IPS-18c (cell line): ENCODE data around the gene ZNF683.
"Not testable (repeated sequence)": the region's sequence is repeated elsewhere in the genome, so short reads cannot be mapped to it uniquely, and the experiment has no call there.

Source experiments
- H3K4me3 ChIP-seq: 2 replicates; pipeline ENCODE4 v1.7.0; 2013; ENCODE audit warnings: low read depth, mild to moderate bottlenecking, low read length, moderate library complexity; ENCODE audit not compliant: insufficient read depth
- H3K9me3 ChIP-seq: one replicate; pipeline ENCODE4 v1.6.1; 2013; ENCODE audit warnings: mild to moderate bottlenecking, low read length, moderate library complexity; ENCODE audit not compliant: control insufficient read depth, insufficient read depth

The ZNF683 gene

DNA sequence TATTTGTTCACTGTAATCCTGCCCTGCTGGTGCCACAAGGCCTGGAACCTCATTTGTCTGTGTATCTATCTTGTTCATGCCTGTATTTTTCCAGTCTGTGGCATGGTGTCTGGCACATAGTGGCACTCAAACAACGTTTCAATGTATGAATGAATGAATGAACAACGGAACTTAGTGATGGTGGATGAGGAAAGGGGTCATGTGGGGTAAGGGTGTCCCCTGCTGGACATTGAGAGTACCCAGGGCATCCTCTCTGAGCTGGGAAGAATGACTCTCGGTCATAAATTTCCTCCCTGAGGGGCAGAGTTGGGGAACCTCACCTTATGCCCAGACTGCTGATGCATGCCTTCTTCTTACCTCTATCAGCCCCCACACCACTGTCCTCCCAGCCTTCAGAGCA is 18.9 kb upstream of the ZNF683 start:
- Histone ChIP-seq H3K4me3 (no peak overlapping the region), H3K9me3 (no peaks in the 10 kb centered on the region)

DNA sequence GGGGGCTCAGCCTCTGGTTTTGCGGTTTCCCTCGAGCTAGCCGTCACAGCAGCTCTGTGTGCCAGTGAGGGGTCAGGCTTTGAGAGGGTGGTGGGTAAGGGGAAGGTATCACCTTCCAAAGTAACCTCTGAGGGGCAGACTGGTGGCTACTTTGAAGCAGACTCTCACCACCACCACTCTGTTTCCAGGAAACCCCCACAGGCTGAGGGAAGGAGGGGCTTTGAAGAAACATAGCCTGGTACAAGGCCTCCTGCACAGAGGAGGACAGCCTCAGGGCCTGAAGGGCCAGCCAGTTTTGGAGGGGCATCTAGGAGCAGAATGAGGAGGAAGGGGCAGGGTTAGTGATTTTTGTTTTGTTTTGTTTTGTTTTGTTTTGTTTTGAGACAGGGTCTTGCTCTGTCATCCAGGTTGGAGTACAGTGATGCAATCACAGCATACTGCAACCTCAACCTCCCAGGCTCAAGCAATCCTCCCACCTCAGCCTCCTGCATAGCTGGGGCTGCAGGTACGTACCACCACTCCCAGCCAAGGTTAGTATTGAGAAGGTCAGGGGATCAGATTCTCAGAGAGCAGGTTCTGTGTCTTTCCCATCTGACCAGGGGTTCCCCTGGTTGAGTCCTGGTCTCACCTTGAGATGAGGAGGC is 17.2 kb upstream of the ZNF683 start:
- Histone ChIP-seq H3K9me3 (no peaks in the 10 kb centered on the region), H3K4me3 (no peak overlapping the region)

DNA sequence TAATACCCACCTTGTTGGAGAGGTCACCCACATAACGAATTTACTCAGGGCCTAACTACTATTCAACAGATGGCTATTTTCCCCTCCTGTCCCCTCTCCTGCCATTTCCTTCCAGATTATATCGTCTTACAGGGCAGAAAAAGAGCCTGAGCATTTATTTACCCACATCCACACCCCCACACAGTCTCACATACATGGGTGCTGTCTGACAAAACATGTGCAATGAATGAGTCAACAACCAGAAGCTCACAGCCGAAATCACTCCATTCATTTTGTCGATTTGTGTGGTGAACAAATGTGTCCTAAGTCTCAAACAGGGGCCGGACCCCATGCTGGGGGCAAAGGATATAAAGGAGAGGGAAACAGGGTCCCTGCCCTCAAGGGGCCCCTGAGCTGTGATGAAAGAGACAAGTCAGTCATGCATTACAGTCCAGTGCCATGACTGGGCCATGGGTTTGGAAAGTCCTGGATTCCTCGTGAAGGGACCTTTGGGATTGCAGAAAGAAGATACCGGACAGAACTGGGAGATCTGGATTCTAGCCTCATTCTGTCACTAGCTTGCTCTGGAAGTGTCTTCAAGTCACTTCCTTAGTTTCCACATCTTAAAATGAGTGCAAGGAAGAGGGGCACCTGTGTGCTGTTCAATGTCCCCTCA is 16.4 kb upstream of the ZNF683 start:
- Histone ChIP-seq H3K9me3 (no peaks in the 10 kb centered on the region), H3K4me3 (no peak overlapping the region)

DNA sequence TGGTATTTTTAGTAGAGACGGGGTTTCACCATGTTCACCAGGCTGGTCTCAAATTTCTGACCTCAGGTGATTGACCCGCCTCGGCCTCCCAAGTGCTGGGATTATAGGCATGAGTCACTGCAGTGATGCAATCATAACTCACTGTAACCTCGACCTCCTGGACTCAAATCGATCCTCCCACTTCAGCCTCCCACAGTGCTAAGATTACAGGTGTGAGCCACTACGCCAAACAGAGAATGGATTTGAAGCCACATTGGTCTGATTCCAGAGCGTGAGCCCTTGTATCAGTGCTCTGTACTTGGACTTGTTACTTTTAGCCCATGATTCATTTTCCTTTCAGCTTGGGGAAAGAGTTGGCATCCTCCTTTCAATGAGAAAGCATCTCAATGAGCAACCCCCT is 14.9 kb upstream of the ZNF683 start:
- H3K4me3 ChIP-seq, result no peak overlapping the region
- H3K9me3 ChIP-seq, result no peaks in the 10 kb centered on the region

DNA sequence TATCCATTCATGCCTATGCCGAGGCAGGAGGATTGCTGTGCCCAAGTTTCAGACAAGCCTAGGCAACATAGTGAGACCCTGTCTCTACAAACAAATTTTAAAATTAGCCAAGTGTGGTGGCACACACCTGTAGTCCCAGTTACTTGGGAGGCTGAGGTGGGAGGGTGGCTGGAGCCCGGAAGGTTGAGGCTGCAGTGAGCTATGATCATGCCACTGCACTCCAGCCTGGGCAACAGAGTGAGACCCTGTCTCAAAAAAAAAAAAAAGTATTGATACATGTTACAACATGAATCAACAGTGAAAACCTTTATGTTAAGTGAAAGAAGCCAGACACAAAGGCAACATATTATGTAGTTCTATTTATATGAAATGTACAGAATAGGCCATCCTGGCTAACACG is 12.5 kb upstream of the ZNF683 start:
- not testable (repeated sequence) for H3K4me3 ChIP-seq, H3K9me3 ChIP-seq

DNA sequence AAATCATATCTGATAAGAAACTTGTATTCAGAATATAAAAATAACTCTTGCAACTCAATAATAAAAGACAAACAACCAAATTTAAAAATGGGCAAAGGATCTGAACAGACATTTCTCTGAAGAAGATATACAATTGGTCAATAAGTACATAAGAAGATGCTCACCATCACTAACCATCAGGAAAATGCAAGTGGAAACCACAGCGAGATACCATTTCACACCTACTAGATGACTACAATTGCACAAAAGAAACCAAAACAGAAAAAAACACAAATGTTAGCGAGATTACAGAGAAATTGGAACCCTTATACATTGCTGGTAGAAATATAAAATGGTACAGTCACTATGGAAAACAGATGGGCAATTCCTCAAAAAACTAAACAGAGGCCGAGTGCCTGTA is 11.5 kb upstream of the ZNF683 start:
- H3K4me3 ChIP-seq, result no peak overlapping the region
- no peaks in the 10 kb centered on the region for H3K9me3 ChIP-seq

DNA sequence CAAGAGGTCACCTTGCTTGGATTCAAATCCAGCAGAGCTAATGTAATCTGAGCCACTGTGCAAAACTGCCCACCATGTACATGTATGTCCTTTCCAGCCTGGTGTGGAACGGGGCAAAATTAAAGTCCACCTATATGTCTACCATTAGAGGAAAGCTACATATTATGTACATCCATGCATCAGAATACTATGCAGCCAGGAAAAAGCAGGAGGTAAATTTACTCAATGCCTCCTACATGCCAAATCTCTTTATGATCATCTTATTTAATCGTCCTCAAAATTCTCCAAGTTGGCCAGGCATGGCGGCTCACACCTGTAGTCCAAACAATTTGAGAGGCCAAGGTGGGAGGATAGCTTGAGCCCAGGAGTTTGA is 6.3 kb upstream of the ZNF683 start:
- Histone ChIP-seq H3K4me3 (no peak overlapping the region), H3K9me3 (no peaks in the 10 kb centered on the region)

DNA sequence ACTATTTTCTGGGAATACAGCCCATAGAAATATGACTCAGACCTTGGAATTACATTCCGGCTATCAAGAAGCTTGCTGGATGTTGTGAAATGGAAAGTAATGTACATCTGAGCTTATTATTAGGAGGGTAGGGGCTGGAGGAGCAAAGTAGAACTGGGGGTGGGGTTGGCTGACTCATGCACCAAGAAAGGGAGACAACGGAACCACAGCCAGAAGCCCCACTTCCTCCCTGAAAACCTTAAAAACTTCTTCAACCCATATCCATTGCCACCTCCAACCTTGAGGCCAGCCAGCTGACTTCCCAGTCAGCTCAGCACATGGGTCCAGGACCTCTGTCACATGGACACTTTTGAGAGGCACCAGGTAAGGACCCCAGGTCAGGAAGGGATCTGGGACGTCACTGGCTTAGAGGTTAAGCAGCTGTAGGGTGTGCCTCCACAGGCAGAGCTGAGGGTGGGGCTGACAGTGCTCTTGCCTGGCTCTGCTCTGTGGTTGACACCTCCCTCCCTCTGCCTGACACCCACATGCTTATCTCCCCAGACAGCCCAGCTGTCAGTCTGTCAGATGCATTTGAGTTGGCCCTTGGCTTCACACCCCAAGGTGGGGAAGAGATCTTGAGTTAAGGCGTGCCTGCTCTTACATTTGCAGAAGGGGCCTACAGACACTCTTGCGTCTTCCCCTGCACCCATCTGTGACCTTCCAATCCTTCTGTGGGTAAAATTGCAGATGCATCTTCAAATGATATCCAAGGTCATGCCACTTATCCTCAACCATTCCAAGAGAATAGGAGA is 5.7 kb upstream of the ZNF683 start:
- Histone ChIP-seq H3K9me3 (no peaks in the 10 kb centered on the region), H3K4me3 (no peak overlapping the region)

DNA sequence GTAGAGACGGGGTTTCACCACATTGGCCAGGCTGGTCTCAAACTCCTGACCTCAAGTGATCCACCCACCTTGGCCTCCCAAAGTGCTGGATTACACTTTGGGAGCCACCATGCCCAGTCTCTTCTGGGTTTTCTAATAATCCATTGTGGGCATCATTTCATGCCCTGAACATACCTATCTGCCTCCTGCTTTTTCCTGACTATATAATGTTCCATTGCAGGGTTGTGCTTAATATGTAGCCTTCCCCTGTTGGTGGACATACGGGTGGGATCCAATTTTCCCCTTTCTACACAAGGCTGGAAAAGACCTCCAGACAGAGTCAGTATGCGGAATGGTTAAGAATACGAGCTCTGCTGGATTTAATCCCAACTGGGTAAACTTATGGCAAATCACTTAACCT is 3.5 kb upstream of the ZNF683 start:
- H3K9me3 ChIP-seq, result no peaks in the 10 kb centered on the region
- no peak overlapping the region for H3K4me3 ChIP-seq

DNA sequence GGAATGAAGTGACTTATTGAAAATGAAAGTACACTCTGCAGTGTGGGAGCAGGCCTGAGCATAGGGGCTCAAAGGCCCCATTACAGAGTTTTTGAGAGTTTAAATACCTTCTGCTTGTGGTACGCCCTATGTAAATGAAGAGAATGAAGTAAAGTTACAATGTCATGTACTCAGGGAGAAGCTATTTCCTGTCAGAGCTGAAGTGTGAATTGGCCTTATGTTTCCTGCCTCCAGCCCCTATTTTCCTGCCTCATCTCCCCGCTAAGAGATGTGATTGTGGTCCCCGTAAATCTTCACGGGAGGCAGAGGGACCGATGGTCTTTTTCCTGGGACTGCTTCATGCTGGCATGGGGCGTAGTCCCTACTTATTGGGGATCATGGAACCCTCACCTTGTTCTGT is 2.5 kb upstream of the ZNF683 start:
- no peaks in the 10 kb centered on the region for H3K9me3 ChIP-seq
- H3K4me3 ChIP-seq, result no peak overlapping the region

DNA sequence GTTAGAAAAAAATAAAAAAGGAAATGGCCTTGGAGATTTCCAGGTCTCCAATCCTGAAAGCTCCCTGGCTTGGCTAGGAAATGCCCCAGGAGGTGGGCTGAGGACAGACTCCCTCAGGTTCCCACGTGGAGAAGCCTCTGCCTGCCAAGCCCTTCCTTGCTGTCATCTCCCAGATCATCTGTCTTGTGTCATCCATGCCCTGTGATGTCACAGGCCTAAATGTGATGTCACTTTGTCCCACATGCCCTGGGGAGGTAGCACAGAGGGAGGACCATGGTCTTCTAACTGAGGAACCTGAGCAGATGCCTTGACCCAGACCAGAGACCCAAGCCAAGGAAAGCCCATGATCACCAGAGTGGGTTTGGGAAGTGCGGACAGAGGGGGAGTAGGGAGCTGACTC is 1.8 kb upstream of the ZNF683 start:
- H3K9me3 ChIP-seq, H3K4me3 ChIP-seq: not testable (repeated sequence)

DNA sequence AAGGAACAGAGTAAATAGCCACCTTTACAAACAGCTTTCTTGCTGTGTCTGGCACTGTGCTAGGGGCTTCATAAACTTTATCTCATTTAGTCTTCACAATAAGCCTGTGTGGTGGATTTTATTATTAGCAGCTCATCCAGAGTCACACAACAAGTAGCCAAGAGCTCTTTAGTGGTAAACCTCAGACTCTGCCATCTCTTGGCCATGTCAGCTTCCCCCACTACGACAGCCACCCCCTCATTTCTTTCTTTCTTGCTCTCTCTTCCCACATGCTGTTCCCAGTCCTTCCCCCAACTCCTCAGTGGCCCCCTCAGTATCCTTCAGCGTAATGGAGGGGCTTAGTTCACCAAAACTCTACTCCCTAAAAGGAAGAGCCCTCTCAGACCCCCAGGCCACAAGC is 1.2 kb upstream of the ZNF683 start:
- H3K4me3 ChIP-seq, result no peak overlapping the region

DNA sequence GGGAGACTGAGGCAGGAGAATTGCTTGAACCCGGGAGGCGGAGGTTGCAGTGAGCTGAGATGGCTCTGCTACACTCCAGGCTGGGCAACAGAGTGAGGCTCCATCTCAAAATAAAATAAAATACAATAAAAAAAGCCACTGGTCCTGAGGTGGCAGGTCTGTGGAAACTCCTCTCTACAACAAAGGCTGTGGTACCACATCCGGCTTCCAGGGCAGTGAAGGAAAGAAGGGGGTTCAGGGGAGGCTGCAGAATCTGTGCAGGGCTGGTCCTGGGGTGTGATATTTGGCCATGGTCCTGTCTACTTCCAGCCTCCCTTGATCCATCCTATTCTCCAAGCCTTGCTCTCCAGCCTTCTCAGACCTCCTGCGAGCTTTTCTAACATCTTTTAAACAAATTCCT is 731 bp upstream of the ZNF683 start:
- Histone ChIP-seq H3K4me3 (no peak overlapping the region), H3K9me3 (no peaks in the 10 kb centered on the region)

More for the DNA sequence above, 1.2 kb upstream of the ZNF683 start:
- H3K9me3 ChIP-seq, result no peaks in the 10 kb centered on the region

DNA sequence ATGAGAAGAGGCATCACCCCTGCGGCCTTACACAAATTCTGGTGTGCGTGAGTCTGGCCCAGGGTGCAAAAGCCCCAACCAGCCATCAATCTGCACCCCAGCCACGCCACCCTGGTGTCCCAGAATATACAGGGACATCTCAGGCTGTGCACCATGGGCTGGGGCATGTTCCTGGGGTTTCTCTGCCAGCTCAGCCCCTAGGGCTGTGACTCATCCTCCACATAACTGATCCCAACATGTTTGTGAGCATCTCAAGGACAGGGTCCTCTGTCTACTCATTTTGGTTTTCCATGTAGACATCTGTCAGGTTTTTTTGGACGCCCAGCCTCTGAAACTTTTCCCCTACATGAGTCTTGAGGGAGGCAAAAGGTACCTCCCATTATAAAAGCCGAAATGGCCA is 511 bp downstream of the ZNF683 start:
- H3K4me3 ChIP-seq, result no peak overlapping the region
- no peaks in the 10 kb centered on the region for H3K9me3 ChIP-seq

DNA sequence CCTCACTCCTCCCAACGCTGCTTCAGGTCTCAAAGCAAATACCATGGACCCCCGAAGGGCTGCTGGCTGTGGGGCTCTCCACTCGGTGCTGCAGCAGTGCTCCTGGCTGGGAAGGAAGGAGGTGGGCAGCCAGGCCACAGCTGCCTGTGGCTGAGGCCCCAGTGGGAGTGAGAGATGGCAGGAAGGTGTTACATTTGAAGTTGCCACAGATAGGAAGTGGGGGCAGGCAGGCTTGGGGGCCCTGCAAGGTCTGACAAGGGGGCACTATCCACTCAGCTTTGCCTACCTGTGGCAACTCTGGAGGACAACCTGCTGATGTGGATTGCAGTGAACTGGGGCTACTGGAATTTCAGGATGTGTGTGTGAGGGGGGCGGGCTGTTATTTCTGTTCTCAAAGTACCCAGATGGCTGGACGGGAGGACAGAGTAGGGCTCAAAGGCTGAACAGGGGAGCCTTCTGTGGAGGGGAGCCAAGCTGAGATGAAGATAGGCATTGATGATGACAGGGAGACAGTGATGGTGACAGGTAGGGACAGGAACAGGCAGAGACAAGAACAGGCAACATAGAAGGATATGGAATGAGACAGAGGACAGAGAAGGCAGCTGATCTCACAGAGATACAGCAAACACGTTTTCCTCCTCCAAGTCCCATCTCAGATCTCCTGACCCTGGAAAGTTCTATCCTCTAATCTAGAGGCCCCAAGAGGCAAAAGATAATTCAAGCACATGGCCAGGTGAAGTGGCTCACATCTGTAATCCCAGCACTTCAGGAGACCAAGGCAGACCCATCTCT is 1.8 kb downstream of the ZNF683 start:
- H3K9me3 ChIP-seq, result no peaks in the 10 kb centered on the region
- no peak overlapping the region for H3K4me3 ChIP-seq

DNA sequence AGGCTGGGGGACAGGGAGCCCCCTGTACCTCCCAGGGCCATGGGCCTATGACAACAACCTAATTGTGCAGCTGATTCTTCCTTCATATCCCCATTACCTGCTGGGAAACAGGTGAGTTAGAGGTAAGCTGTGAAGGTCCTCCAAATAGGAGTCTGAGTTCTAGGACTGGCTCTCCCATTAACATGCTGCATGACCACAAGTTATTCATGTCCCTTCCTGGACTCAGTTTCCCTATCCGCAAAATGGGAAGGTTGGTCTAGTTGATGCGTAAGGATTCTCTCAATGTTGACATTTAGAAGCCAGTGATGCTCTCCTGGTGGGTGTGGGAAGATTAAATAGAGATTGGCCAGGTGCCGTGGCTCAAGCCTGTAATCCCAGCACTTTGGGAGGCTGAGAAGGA is 4.1 kb downstream of the ZNF683 start:
- no peaks in the 10 kb centered on the region for H3K9me3 ChIP-seq
- no peak overlapping the region for H3K4me3 ChIP-seq

DNA sequence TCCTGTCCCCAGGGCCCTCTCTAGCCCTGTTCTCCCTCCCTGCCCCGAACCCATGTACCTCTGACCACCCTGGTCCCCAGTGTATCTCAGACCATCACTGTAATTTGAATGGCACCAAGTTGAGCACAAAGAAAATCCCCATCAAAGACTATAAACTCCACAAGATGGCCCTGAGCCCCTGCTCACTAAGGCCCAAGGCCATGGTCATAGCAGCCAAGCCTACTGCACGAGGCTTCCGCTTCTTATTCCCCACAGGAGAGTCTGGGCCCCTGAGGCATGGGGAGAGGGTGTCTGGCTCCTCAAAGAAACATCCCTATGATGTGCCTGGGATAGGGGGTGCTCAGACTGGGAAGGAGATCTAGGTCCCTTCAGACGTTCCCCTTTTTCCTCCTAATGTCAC is 4.5 kb downstream of the ZNF683 start:
- no peak overlapping the region for H3K4me3 ChIP-seq

DNA sequence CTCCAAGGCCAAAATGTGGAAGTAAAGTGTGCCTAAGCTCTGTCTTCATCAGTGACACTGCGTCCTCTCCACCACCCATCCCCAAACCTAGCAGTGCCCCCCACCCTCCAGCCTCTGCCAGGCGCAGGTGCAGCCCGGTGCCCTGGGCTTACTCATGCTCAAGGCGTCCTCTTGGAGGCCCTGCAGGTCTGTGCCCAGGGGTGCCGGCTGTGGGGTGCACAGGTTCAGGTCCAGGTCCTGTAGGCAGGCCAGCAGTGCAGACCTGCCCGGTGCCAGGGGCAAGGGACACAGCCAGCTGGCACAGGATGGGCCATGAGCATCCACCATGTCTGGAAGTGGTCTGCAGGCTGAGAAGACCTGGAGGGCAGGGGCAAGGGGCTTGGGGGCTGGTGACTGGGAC is 5.1 kb downstream of the ZNF683 start:
- H3K4me3 ChIP-seq, result no peak overlapping the region

More for the DNA sequence above, 4.5 kb downstream of the ZNF683 start:
- no peaks in the 10 kb centered on the region for H3K9me3 ChIP-seq

More for the DNA sequence above, 5.1 kb downstream of the ZNF683 start:
- H3K9me3 ChIP-seq, result no peaks in the 10 kb centered on the region
